Motor neuron (in vitro differentiated cells): ENCODE results near the gene IGHMBP2. TPM values are rescaled to one million over a fixed set of nuclear protein-coding genes. Genes with fewer than 3 reads are reported as not detected.
"Not testable (repeated sequence)": the region's sequence is repeated elsewhere in the genome, so short reads cannot be mapped to it uniquely, and the experiment has no call there.

ENCODE experiments used
- ATAC-seq, 8 experiments: fragments of 200-7000 bp; cut with Tn5 transposase; replicated peaks in 6 of 8; 2 replicates each; pipeline ENCODE4 v1.8.0; 2021; ENCODE audit warnings: mild to moderate bottlenecking in 8 of 8, moderate library complexity in 8 of 8
- H3K27ac ChIP-seq, 2 donors: fragments of 250-450 bp; sonication (Bioruptor Pico); 2 replicates each; pipeline ENCODE4 v1.9.0; 2021; ENCODE audit warnings: antibody characterized with exemption in 2 of 2, mild to moderate bottlenecking in 2 of 2, moderate library complexity in 1 of 2
- H3K4me1 ChIP-seq, 2 donors: fragments of 250-450 bp; sonication (Bioruptor Pico); replicated peaks in 1 of 2; 2 replicates each; pipeline ENCODE4 v1.6.1; 2021; ENCODE audit warnings: antibody characterized with exemption in 2 of 2, mild to moderate bottlenecking in 2 of 2, moderate library complexity in 1 of 2
- H3K4me3 ChIP-seq, 5 donors: fragments of 250-450 bp; sonication (Bioruptor Pico); 2 replicates each; pipeline ENCODE4 v1.9.0; 2021; ENCODE audit warnings: antibody characterized with exemption in 5 of 5, mild to moderate bottlenecking in 5 of 5, moderate library complexity in 4 of 5
- WGBS, 10 experiments: fragments of 450-650 bp; shearing (Covaris generic); methylation state at CpG; one replicate each; pipeline ENCODE4 v1.0.0; 2022; 5-methylcytosine and 5-hydroxymethylcytosine counted together
- in situ Hi-C, 9 experiments: fragments of 400-800 bp; cut with MboI; loops; one replicate each; pipeline ENCODE4 v1.15.0; 2021; ENCODE audit warnings: low sequenced_read_pairs in 9 of 9, low pct_unique_long_range_greater_than_20kb in 2 of 9; ENCODE audit not compliant: unreplicated experiment in 9 of 9
- total RNA-seq, 8 experiments: library from RNA; unstranded; fragments of 300-600 nt; gene quantifications; 2 replicates each; pipeline versions ENCODE4 v1.2.3 to v1.2.4, GENCODE V29; 2022

IGHMBP2 gene
- total RNA-seq, 8 experiments from 2014 or later: 6.7 to 21.0 (median 10.3) TPM

- H3K27ac ChIP-seq: no peak overlapping the region
- in situ Hi-C loops: no loop called here
- H3K4me1 ChIP-seq: no peaks in the 10 kb centered on the region
- H3K4me3 ChIP-seq: no peak overlapping the region
- WGBS, 10 experiments: 49 to 100% (median 83%) methylated on average over 1 to 5 of the region's 8 CpGs; no CpG with 5 or more reads in 3 of the 10 experiments
- no peak for ATAC-seq
These were observed 65.7 kb downstream of the IGHMBP2 start for GRCh38 chr11:68969386-68969785.

GRCh38 chr11:68970921-68971636, 67.4 kb downstream of the IGHMBP2 start:
- in situ Hi-C loops: no loop called here
- peaks cover 0 to 4% of the 10 kb centered on the region in 2 donors for H3K4me1 ChIP-seq
- no peak for ATAC-seq
- 29 to 90% (median 61%) methylated on average over 1 to 4 of the region's 8 CpGs for WGBS, 10 experiments
- H3K27ac ChIP-seq: no peak overlapping the region
- no peak overlapping the region for H3K4me3 ChIP-seq

- Histone ChIP-seq H3K27ac (no peak overlapping the region), H3K4me1 (peaks cover 0 to 4% of the 10 kb centered on the region in 2 donors), H3K4me3 (no peak overlapping the region)
- in situ Hi-C loops: no loop called here
- ATAC-seq: no peak
- 20 to 80% (median 60%) methylated on average over 1 to 4 of the region's 4 CpGs; no CpG with 5 or more reads in 5 of the 10 experiments for WGBS, 10 experiments
These were observed 69.5 kb downstream of the IGHMBP2 start for GRCh38 chr11:68973219-68973618.

- H3K27ac ChIP-seq, in situ Hi-C loops, H3K4me3 ChIP-seq, H3K4me1 ChIP-seq, ATAC-seq: not testable (repeated sequence)
- 80 to 100% (median 91%) methylated on average over 1 to 9 of the region's 12 CpGs; no CpG with 5 or more reads in 2 of the 10 experiments for WGBS, 10 experiments
These were observed 70.0 kb downstream of the IGHMBP2 start for GRCh38 chr11:68973706-68974105.

DNA sequence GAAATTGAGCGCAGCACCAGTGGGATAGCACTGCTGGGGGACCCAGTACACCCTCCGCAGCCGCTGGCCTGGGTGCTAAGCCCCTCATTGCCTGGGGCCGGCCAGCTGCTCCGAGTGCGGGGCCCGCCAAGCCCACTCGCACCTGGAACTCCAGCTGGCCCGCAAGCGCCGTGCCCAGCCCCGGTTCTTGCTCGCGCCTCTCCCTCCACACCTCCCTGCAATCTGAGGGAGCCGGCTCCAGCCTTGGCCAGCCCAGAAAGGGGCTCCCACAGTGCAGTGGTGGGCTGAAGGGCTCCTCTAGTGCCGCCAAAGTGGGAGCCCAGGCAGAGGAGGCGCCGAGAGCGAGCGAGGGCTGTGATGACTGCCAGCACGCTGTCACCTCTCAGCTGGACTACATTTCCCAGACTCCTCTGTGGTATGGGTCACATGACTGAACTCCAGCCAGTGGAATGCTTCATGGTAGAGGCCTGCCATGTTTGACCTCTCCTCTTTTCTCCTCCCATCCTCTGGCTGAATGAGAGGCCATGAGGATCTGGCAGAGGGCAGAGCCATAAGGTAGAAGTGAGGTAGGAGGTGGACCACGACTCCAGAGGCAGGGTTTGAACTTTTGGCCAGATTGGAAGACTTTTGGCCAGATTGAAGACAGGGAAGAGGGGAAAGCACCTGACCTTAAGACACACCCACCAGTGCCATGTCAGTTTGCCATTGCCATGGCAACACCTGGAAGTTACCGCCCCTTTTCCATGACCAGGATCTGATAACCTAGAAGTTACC, 70.9 kb downstream of the IGHMBP2 start:
- peaks cover 0 to 4% of the 10 kb centered on the region in 2 donors for H3K4me1 ChIP-seq
- ATAC-seq: peak in 7 of 8 experiments; percentile 42 to 88 (median 67)
- WGBS, 10 experiments: 0 to 100% (median 83%) methylated on average over 1 to 5 of the region's 23 CpGs; no CpG with 5 or more reads in 2 of the 10 experiments
- H3K27ac ChIP-seq: no peak overlapping the region
- no peak overlapping the region for H3K4me3 ChIP-seq
- in situ Hi-C loops: no loop called here

- no peak for ATAC-seq
- Histone ChIP-seq H3K4me1 (peaks cover 0 to 4% of the 10 kb centered on the region in 2 donors), H3K4me3 (no peak overlapping the region), H3K27ac (no peak overlapping the region)
- 24 to 82% (median 63%) methylated on average over 1 to 4 of the region's 4 CpGs; no CpG with 5 or more reads in 4 of the 10 experiments for WGBS, 10 experiments
- in situ Hi-C loops: no loop called here
These were observed 72.4 kb downstream of the IGHMBP2 start for GRCh38 chr11:68976095-68976494.

- ATAC-seq: no peak
- Histone ChIP-seq H3K4me3 (no peak overlapping the region), H3K4me1 (peaks cover 0 to 4% of the 10 kb centered on the region in 2 donors), H3K27ac (no peak overlapping the region)
- in situ Hi-C loops: no loop called here
- WGBS, 10 experiments: 0 to 83% (median 10%) methylated on average over 2 to 3 of the region's 4 CpGs; no CpG with 5 or more reads in 7 of the 10 experiments
These were observed 72.9 kb downstream of the IGHMBP2 start for GRCh38 chr11:68976563-68976962.

DNA sequence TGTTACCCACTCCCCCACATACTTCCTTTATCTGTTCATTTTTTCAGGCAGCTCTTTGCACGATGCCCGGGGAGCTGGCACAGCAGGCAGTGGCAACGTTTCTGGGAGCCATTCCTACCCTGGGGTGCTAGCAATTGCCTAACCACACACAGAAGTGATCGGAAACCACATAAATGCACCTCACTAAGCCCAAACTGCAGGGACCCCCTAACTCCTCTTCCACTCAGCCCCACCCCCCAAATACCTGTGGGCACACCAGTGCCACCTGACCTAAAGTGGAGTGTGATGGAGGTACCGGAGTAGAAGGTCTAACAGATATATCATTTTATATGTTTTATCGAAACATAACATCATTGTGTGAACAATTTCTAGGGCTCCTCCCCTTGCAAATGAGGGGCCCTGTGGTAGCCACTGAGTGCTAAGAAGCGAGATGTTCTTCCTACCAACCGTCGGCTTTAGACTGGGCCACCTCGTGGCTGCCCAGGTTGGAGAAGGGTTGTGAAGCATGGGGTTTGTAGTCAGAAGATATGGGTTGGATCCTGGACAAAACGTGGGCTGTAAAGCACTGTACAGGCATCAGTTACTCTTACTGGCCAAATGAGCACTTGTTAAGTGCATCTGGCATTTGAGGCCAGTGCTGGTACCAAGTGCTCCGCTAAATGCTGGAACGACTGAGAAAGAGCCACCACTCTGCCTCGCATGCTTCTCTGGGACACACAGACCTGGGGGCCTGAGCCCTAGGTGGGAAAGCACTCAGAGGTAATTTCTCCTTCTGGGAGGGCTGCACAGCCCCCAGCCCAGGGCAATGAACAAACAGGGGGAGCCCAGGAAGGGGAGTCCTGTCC, 74.3 kb downstream of the IGHMBP2 start:
- no peak for ATAC-seq
- no peak overlapping the region for H3K27ac ChIP-seq
- 7 to 80% (median 63%) methylated on average over 1 to 7 of the region's 14 CpGs; no CpG with 5 or more reads in 3 of the 10 experiments for WGBS, 10 experiments
- H3K4me3 ChIP-seq: no peak overlapping the region
- in situ Hi-C loops: no loop called here
- peaks cover 0 to 4% of the 10 kb centered on the region in 2 donors for H3K4me1 ChIP-seq

GRCh38 chr11:68978626-68978930, 74.9 kb downstream of the IGHMBP2 start:
- no peak for ATAC-seq
- 40 to 100% (median 80%) methylated on average over 1 to 3 of the region's 5 CpGs; no CpG with 5 or more reads in 3 of the 10 experiments for WGBS, 10 experiments
- Histone ChIP-seq H3K27ac (no peak overlapping the region), H3K4me3 (no peak overlapping the region), H3K4me1 (peaks cover 0 to 4% of the 10 kb centered on the region in 2 donors)
- in situ Hi-C loops: no loop called here

DNA sequence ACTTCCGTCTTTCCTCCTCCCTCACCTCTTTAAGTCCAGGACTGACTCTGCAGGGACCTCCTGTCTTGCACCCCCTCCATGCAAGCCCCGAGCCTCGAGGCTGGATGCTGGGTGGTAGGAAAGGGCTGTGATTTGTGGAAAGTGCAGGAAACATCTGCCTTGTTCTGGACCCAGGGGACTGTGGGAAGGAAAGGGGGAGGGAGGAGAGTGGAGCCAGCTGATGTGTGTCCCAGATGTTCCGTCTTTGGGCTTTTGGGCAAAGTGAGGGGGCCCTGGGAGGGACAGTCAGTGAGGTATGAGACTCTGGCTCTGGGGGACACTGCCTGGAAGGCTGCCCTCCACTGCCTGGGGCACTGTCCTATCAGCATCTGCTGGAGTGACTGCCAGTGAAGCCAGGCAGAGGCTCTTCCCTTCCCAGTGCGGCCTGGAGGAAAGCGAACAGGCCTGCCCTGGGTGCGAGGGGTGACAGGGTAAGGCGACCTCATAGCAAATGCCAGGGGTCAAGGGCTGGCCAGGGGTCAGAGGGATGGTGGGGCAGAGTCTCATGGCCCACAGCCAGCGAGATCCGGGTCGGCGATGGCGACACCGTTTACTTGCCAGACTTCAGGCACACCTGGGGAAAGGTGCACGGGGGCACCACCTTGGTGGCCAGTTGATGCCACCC, 75.4 kb downstream of the IGHMBP2 start:
- Histone ChIP-seq H3K4me3 (no peak overlapping the region), H3K27ac (no peak overlapping the region), H3K4me1 (peaks cover 0 to 4% of the 10 kb centered on the region in 2 donors)
- 47 to 100% (median 63%) methylated on average over 1 to 4 of the region's 15 CpGs; no CpG with 5 or more reads in 5 of the 10 experiments for WGBS, 10 experiments
- in situ Hi-C loops: no loop called here
- no peak for ATAC-seq

- Histone ChIP-seq H3K27ac (no peak overlapping the region), H3K4me3 (no peak overlapping the region), H3K4me1 (no peaks in the 10 kb centered on the region)
- no peak for ATAC-seq
- 57 to 95% (median 83%) methylated on average over 1 to 16 of the region's 33 CpGs; no CpG with 5 or more reads in 1 of the 10 experiments for WGBS, 10 experiments
- in situ Hi-C loops: no loop called here
These were observed 76.5 kb downstream of the IGHMBP2 start for GRCh38 chr11:68979931-68980775.

GRCh38 chr11:68980776-68981065, 77.0 kb downstream of the IGHMBP2 start, which contains the start of gene MRGPRD:
Gene MRGPRD, minus strand, starts transcription at chr11:68980986. Its CDS starts 0 bp downstream, at chr11:68980986.
- 40 to 92% (median 64%) methylated on average over 1 to 7 of the region's 8 CpGs; no CpG with 5 or more reads in 3 of the 10 experiments for WGBS, 10 experiments
- no peak within 1 kb of the TSS for H3K27ac ChIP-seq
- H3K4me3 ChIP-seq: no peak within 1 kb of the TSS
- in situ Hi-C loops: no loop called here
- ATAC-seq: no peak
- no peaks in the 10 kb centered on the region for H3K4me1 ChIP-seq
